ENCODE measurements around the gene FANCG. TPM values are rescaled to one million over a fixed set of nuclear protein-coding genes. Genes with fewer than 3 reads are reported as not detected.

Gene FANCG
- total RNA-seq, 1 donor from 2014 or later, result 104 TPM

- H3K27me3 Mint-ChIP-seq (ENCODE audit: insufficient read depth), result no peaks in the 10 kb centered on the region
- H3K36me3 Mint-ChIP-seq (ENCODE audit: low read depth), result peaks cover 23% of the 10 kb centered on the region
- intact Hi-C loops (cut with micrococcal nuclease), result no loop called here
- no peaks in the 10 kb centered on the region for H3K9me3 Mint-ChIP-seq
- no peak overlapping the region for H3K27ac Mint-ChIP-seq
- peaks cover 39% of the 10 kb centered on the region for H3K4me1 Mint-ChIP-seq (ENCODE audit: low read depth)
- no peak overlapping the region for H3K4me3 Mint-ChIP-seq
- no peak for DNase-seq (ENCODE audit: low spot score)
Measured at GRCh38 chr9:35108946-35109575, 29.3 kb upstream of the FANCG start.

- H3K9me3 Mint-ChIP-seq, result no peaks in the 10 kb centered on the region
- no peak for DNase-seq (ENCODE audit: low spot score)
- no peak overlapping the region for H3K27ac Mint-ChIP-seq
- peak overlapping the region; percentile 26 for H3K4me3 Mint-ChIP-seq
- peaks cover 18% of the 10 kb centered on the region for H3K36me3 Mint-ChIP-seq (ENCODE audit: low read depth)
- no peaks in the 10 kb centered on the region for H3K27me3 Mint-ChIP-seq (ENCODE audit: insufficient read depth)
- H3K4me1 Mint-ChIP-seq (ENCODE audit: low read depth), result peaks cover 38% of the 10 kb centered on the region
- intact Hi-C loops (cut with micrococcal nuclease), result no loop called here
Measured at GRCh38 chr9:35108461-35108860, 28.7 kb upstream of the FANCG start.

GRCh38 chr9:35107297-35108290, 27.9 kb upstream of the FANCG start:
- Mint-ChIP-seq H3K9me3 (no peaks in the 10 kb centered on the region), H3K4me1 (ENCODE audit: low read depth) (peaks cover 39% of the 10 kb centered on the region), H3K4me3 (no peak overlapping the region), H3K27me3 (ENCODE audit: insufficient read depth) (no peaks in the 10 kb centered on the region), H3K27ac (no peak overlapping the region), H3K36me3 (ENCODE audit: low read depth) (peaks cover 22% of the 10 kb centered on the region)
- DNase-seq (ENCODE audit: low spot score), result no peak
- intact Hi-C loops (cut with micrococcal nuclease), result no loop called here

- H3K4me3 Mint-ChIP-seq, result no peak overlapping the region
Measured at GRCh38 chr9:35106343-35106730, 26.6 kb upstream of the FANCG start.

GRCh38 chr9:35105571-35106342, 26.0 kb upstream of the FANCG start:
- DNase-seq (ENCODE audit: low spot score), result no peak
- Mint-ChIP-seq H3K36me3 (ENCODE audit: low read depth) (peaks cover 36% of the 10 kb centered on the region), H3K9me3 (no peaks in the 10 kb centered on the region), H3K27me3 (ENCODE audit: insufficient read depth) (no peaks in the 10 kb centered on the region), H3K4me1 (ENCODE audit: low read depth) (peaks cover 32% of the 10 kb centered on the region), H3K4me3 (no peak overlapping the region), H3K27ac (peak overlapping the region; percentile 29)
- intact Hi-C loops (cut with micrococcal nuclease), result no loop called here

More at GRCh38 chr9:35106343-35106730, 26.6 kb upstream of the FANCG start:
- no peak overlapping the region for H3K27ac Mint-ChIP-seq
- no peaks in the 10 kb centered on the region for H3K9me3 Mint-ChIP-seq
- peaks cover 30% of the 10 kb centered on the region for H3K36me3 Mint-ChIP-seq (ENCODE audit: low read depth)
- H3K4me1 Mint-ChIP-seq (ENCODE audit: low read depth), result peaks cover 28% of the 10 kb centered on the region
- intact Hi-C loops (cut with micrococcal nuclease), result no loop called here
- no peaks in the 10 kb centered on the region for H3K27me3 Mint-ChIP-seq (ENCODE audit: insufficient read depth)
- DNase-seq (ENCODE audit: low spot score), result no peak

- no peak overlapping the region for H3K27ac Mint-ChIP-seq
- intact Hi-C loops (cut with micrococcal nuclease), result no loop called here
- H3K4me1 Mint-ChIP-seq (ENCODE audit: low read depth), result peaks cover 31% of the 10 kb centered on the region
- H3K4me3 Mint-ChIP-seq, result no peak overlapping the region
- peaks cover 42% of the 10 kb centered on the region for H3K36me3 Mint-ChIP-seq (ENCODE audit: low read depth)
- H3K27me3 Mint-ChIP-seq (ENCODE audit: insufficient read depth), result no peaks in the 10 kb centered on the region
- no peaks in the 10 kb centered on the region for H3K9me3 Mint-ChIP-seq
- DNase-seq (ENCODE audit: low spot score), result no peak
Measured at GRCh38 chr9:35105126-35105525, 25.4 kb upstream of the FANCG start.

GRCh38 chr9:35104586-35104985, 24.8 kb upstream of the FANCG start:
- Mint-ChIP-seq H3K4me3 (no peak overlapping the region), H3K4me1 (ENCODE audit: low read depth) (peaks cover 29% of the 10 kb centered on the region), H3K36me3 (ENCODE audit: low read depth) (peaks cover 45% of the 10 kb centered on the region), H3K27me3 (ENCODE audit: insufficient read depth) (no peaks in the 10 kb centered on the region), H3K9me3 (no peaks in the 10 kb centered on the region), H3K27ac (no peak overlapping the region)
- no peak for DNase-seq (ENCODE audit: low spot score)
- intact Hi-C loops (cut with micrococcal nuclease), result no loop called here

GRCh38 chr9:35103660-35104191, 24.0 kb upstream of the FANCG start:
- H3K9me3 Mint-ChIP-seq, result no peaks in the 10 kb centered on the region
- H3K27me3 Mint-ChIP-seq (ENCODE audit: insufficient read depth), result no peaks in the 10 kb centered on the region
- peak overlapping the region; percentile 88 for H3K27ac Mint-ChIP-seq
- H3K36me3 Mint-ChIP-seq (ENCODE audit: low read depth), result peaks cover 46% of the 10 kb centered on the region
- peaks cover 28% of the 10 kb centered on the region for H3K4me1 Mint-ChIP-seq (ENCODE audit: low read depth)
- H3K4me3 Mint-ChIP-seq, result peak overlapping the region; percentile 87
- DNase-seq (ENCODE audit: low spot score), result no peak
- intact Hi-C loops (cut with micrococcal nuclease), result loop anchor here (1.0 kb wide), 5 partner anchors 8 to 31 kb away; partner anchors contain the start of gene VCP

- Mint-ChIP-seq H3K4me3 (peak within 1 kb of the TSS; percentile 87), H3K9me3 (no peaks in the 10 kb centered on the region), H3K27ac (peak within 1 kb of the TSS; percentile 88), H3K4me1 (ENCODE audit: low read depth) (peaks cover 28% of the 10 kb centered on the region), H3K36me3 (ENCODE audit: low read depth) (peaks cover 44% of the 10 kb centered on the region), H3K27me3 (ENCODE audit: insufficient read depth) (no peaks in the 10 kb centered on the region)
- peak; percentile 89 for DNase-seq (ENCODE audit: low spot score)
- intact Hi-C loops (cut with micrococcal nuclease), result loop anchor here (1.0 kb wide), 5 partner anchors 8 to 31 kb away; partner anchors contain the start of gene VCP
Measured at GRCh38 chr9:35102769-35103659, 23.3 kb upstream of the FANCG start, which contains the start of gene STOML2. STOML2 (minus strand) TSS chr9:35103131; CDS start chr9:35103094, 37 bp downstream.

GRCh38 chr9:35102465-35102768, 22.7 kb upstream of the FANCG start:
- Mint-ChIP-seq H3K4me3 (peak overlapping the region; percentile 87), H3K36me3 (ENCODE audit: low read depth) (peaks cover 44% of the 10 kb centered on the region), H3K27ac (peak overlapping the region; percentile 88), H3K4me1 (ENCODE audit: low read depth) (peaks cover 28% of the 10 kb centered on the region), H3K9me3 (no peaks in the 10 kb centered on the region), H3K27me3 (ENCODE audit: insufficient read depth) (no peaks in the 10 kb centered on the region)
- intact Hi-C loops (cut with micrococcal nuclease), result no loop called here
- DNase-seq (ENCODE audit: low spot score), result no peak

GRCh38 chr9:35097573-35097972, 17.8 kb upstream of the FANCG start:
- Mint-ChIP-seq H3K4me1 (ENCODE audit: low read depth) (peaks cover 34% of the 10 kb centered on the region), H3K27me3 (ENCODE audit: insufficient read depth) (no peaks in the 10 kb centered on the region), H3K36me3 (ENCODE audit: low read depth) (peaks cover 35% of the 10 kb centered on the region), H3K27ac (peak overlapping the region; percentile 50), H3K9me3 (no peaks in the 10 kb centered on the region), H3K4me3 (peak overlapping the region; percentile 21)
- intact Hi-C loops (cut with micrococcal nuclease), result loop anchor here (5.0 kb wide), 1 partner anchor 395 kb away; no protein-coding TSS in a partner anchor
- DNase-seq (ENCODE audit: low spot score), result no peak

Data from activated T-helper 1 cell treated with anti-CD3 and anti-CD28 coated beads, Interleukin-12 subunit alpha, Interleukin-12 subunit beta, Interleukin-2, Interleukin-4 antibody, amounts not matched to agents 30 ng/mL and 10 ng/mL and 1 ng/mL, durations not matched to agents 14 hours and 24 hours and 36 hours (primary cell).